GM23338 (cell line): ENCODE data around the gene ADAM15. TPM values are rescaled to one million over a fixed set of nuclear protein-coding genes. Genes with fewer than 3 reads are reported as not detected.

ENCODE experiments used
- ATAC-seq: fragments of 200-7000 bp; cut with Tn5 transposase; 3 replicates; pipeline ENCODE4 v1.9.1; 2020
- DNase-seq: peaks from one replicate; pipeline ENCODE4 v3.0.0-alpha.2; 2015; ENCODE audit warnings: low spot score
- H2AFZ ChIP-seq: fragments of 200-600 bp; sonication (generic); 2 replicates; pipeline ENCODE4 v1.8.0; 2016; ENCODE audit warnings: antibody characterized with exemption, mild to moderate bottlenecking, moderate library complexity
- H3F3A ChIP-seq: fragments of 200-600 bp; sonication (generic); replicated peaks from 2 replicates; pipeline ENCODE4 v1.8.0; 2017; ENCODE audit warnings: antibody characterized with exemption, mixed run types, low read depth
- H3K27ac ChIP-seq: fragments of 200-600 bp; sonication (generic); 2 replicates; pipeline ENCODE4 v1.6.1; 2016; ENCODE audit warnings: low read depth
- H3K27me3 ChIP-seq: fragments of 200-600 bp; sonication (generic); 2 replicates; pipeline ENCODE4 v1.8.0; 2016; ENCODE audit warnings: mild to moderate bottlenecking, mixed run types, moderate library complexity; ENCODE audit not compliant: insufficient read depth
- H3K36me3 ChIP-seq: fragments of 200-600 bp; sonication (generic); 2 replicates; pipeline ENCODE4 v1.8.0; 2016; ENCODE audit warnings: mild to moderate bottlenecking; ENCODE audit not compliant: insufficient read depth
- H3K4me1 ChIP-seq: fragments of 200-600 bp; sonication (generic); 2 replicates; pipeline ENCODE4 v1.8.0; 2016; ENCODE audit warnings: mild to moderate bottlenecking, moderate library complexity; ENCODE audit not compliant: insufficient read depth
- H3K4me2 ChIP-seq: fragments of 200-600 bp; sonication (generic); 2 replicates; pipeline ENCODE4 v1.7.1; 2017; ENCODE audit warnings: mixed run types
- H3K4me3 ChIP-seq: fragments of 200-600 bp; sonication (generic); 2 replicates; pipeline ENCODE4 v1.6.1; 2016; ENCODE audit warnings: mixed run types
- H3K79me2 ChIP-seq: fragments of 200-600 bp; sonication (generic); replicated peaks from 2 replicates; pipeline ENCODE4 v1.8.0; 2017; ENCODE audit warnings: mild to moderate bottlenecking; ENCODE audit not compliant: insufficient read depth
- H3K9me2 ChIP-seq: fragments of 200-600 bp; sonication (generic); 2 replicates; pipeline ENCODE4 v1.8.0; 2017; ENCODE audit not compliant: insufficient read depth
- H4K20me1 ChIP-seq: fragments of 200-600 bp; sonication (generic); replicated peaks from 2 replicates; pipeline ENCODE4 v1.8.0; 2017; ENCODE audit warnings: mild to moderate bottlenecking; ENCODE audit not compliant: insufficient read depth
- H3K27ac Mint-ChIP-seq: 2 replicates; pipeline ENCODE4 v1.8.0; 2020; ENCODE audit warnings: inconsistent platforms, mild to moderate bottlenecking, moderate library complexity, mixed read lengths
- H3K27me3 Mint-ChIP-seq: 3 replicates; pipeline ENCODE4 v1.8.0; 2022; ENCODE audit warnings: low read depth, mild to moderate bottlenecking, moderate library complexity, mixed read lengths, inconsistent platforms; ENCODE audit not compliant: insufficient read depth, poor library complexity
- H3K36me3 Mint-ChIP-seq: 3 replicates; pipeline ENCODE4 v1.8.0; 2021; ENCODE audit warnings: low read depth, mild to moderate bottlenecking, inconsistent platforms, moderate library complexity, mixed read lengths
- H3K4me1 Mint-ChIP-seq: 3 replicates; pipeline ENCODE4 v1.8.0; 2020; ENCODE audit warnings: mild to moderate bottlenecking, inconsistent platforms, mixed read lengths
- H3K4me3 Mint-ChIP-seq: 3 replicates; pipeline ENCODE4 v1.8.0; 2021; ENCODE audit warnings: moderate library complexity, mild to moderate bottlenecking, inconsistent platforms, mixed read lengths
- H3K9me3 Mint-ChIP-seq: 3 replicates; pipeline ENCODE4 v1.8.0; 2020; ENCODE audit warnings: moderate library complexity, mild to moderate bottlenecking, inconsistent platforms, mixed read lengths
- CREB1 ChIP-seq: fragments of 250-450 bp; sonication (Bioruptor Pico); IDR thresholded peaks from 2 replicates; pipeline ENCODE4 v1.5.0; 2020; ENCODE audit warnings: low read depth, mild to moderate bottlenecking, moderate library complexity
- EZH2 ChIP-seq: fragments of 200-600 bp; sonication (generic); IDR thresholded peaks from one replicate; pipeline ENCODE4 v1.8.0; 2017; ENCODE audit warnings: antibody characterized with exemption, mild to moderate bottlenecking, low read depth; ENCODE audit not compliant: unreplicated experiment
- JUNB ChIP-seq: IDR thresholded peaks from one replicate; pipeline ENCODE4 v1.6.1; 2016; ENCODE audit warnings: antibody characterized with exemption; ENCODE audit not compliant: unreplicated experiment
- POLR2AphosphoS5 ChIP-seq: IDR thresholded peaks from 2 replicates; pipeline ENCODE4 v1.6.1; 2016; ENCODE audit warnings: antibody characterized with exemption, low read depth
- STAT1 ChIP-seq: IDR thresholded peaks from one replicate; pipeline ENCODE4 v1.6.1; 2016; ENCODE audit warnings: antibody characterized with exemption; ENCODE audit not compliant: unreplicated experiment
- ZNF114 ChIP-seq: fragments of 250-450 bp; sonication (Bioruptor Pico); IDR thresholded peaks from 2 replicates; pipeline ENCODE4 v1.5.0; 2020; ENCODE audit warnings: mild to moderate bottlenecking, moderate library complexity
- ZNF331 ChIP-seq: fragments of 250-450 bp; sonication (Bioruptor Pico); IDR thresholded peaks from 2 replicates; pipeline ENCODE4 v1.5.0; 2020; ENCODE audit warnings: low read depth, mild to moderate bottlenecking, moderate library complexity
- polyA plus RNA-seq: library from polyadenylated mRNA; unstranded; fragments of >200 nt; fragmentation: Nextera tagmentation; extraction: Ambion mirVana; gene quantifications from 2 replicates; pipeline ENCODE4 v1.2.1, GENCODE V29; 2016
- total RNA-seq: library from RNA; depleted of rRNA; stranded (reverse); fragments of >200 nt; shearing (Covaris generic); gene quantifications from 2 replicates; pipeline ENCODE4 v1.2.3, GENCODE V29; 2014
- TF ChIP-seq, protein P1 (sequence below): IDR thresholded peaks from one replicate; pipeline ENCODE4 v1.6.1; 2018; ENCODE audit warnings: antibody characterized with exemption; ENCODE audit not compliant: unreplicated experiment
- TF ChIP-seq, protein P2 (sequence below), 2 experiments: fragments of 200-600 bp in 1 of 2; sonication (generic) in 1 of 2; conservative IDR thresholded peaks; 2 replicates each; pipeline versions ENCODE4 v1.5.1 to v1.6.1; 2016 to 2017; ENCODE audit warnings: antibody characterized with exemption in 2 of 2, low read depth in 2 of 2, mild to moderate bottlenecking in 2 of 2, moderate library complexity in 1 of 2
- TF ChIP-seq, protein P3 (sequence below): fragments of 250-450 bp; sonication (Bioruptor Pico); IDR thresholded peaks from 2 replicates; pipeline ENCODE4 v1.5.0; 2020; ENCODE audit warnings: mild to moderate bottlenecking, moderate library complexity

The ADAM15 gene
- total and polyA plus RNA-seq, 2 experiments from 2014 or later = 24.2 to 31.1 TPM

DNA sequence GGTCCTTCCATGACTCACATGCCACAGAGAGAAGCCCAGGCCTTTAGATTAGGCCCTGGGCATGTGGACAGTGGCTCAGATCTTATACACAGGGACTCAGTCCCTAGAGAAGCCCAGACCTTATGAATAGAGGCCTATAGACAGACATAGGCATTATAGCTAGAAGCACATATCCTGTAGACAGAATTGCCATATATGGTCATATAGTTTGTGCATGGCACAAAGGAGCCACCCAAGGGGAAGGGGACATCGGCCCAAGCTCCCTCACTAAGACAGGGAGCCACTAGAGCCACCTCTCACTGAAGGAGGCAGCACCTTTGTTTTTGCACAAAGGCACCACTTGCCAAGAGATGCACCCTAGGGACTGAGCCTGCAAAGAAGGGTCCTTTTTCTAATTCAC is 25.3 kb downstream of the ADAM15 start (continued):
- TF ChIP-seq, protein P1, sequence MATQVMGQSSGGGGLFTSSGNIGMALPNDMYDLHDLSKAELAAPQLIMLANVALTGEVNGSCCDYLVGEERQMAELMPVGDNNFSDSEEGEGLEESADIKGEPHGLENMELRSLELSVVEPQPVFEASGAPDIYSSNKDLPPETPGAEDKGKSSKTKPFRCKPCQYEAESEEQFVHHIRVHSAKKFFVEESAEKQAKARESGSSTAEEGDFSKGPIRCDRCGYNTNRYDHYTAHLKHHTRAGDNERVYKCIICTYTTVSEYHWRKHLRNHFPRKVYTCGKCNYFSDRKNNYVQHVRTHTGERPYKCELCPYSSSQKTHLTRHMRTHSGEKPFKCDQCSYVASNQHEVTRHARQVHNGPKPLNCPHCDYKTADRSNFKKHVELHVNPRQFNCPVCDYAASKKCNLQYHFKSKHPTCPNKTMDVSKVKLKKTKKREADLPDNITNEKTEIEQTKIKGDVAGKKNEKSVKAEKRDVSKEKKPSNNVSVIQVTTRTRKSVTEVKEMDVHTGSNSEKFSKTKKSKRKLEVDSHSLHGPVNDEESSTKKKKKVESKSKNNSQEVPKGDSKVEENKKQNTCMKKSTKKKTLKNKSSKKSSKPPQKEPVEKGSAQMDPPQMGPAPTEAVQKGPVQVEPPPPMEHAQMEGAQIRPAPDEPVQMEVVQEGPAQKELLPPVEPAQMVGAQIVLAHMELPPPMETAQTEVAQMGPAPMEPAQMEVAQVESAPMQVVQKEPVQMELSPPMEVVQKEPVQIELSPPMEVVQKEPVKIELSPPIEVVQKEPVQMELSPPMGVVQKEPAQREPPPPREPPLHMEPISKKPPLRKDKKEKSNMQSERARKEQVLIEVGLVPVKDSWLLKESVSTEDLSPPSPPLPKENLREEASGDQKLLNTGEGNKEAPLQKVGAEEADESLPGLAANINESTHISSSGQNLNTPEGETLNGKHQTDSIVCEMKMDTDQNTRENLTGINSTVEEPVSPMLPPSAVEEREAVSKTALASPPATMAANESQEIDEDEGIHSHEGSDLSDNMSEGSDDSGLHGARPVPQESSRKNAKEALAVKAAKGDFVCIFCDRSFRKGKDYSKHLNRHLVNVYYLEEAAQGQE = no peak
- TF ChIP-seq EZH2 (no peak), JUNB (no peak)
- TF ChIP-seq, protein P2, sequence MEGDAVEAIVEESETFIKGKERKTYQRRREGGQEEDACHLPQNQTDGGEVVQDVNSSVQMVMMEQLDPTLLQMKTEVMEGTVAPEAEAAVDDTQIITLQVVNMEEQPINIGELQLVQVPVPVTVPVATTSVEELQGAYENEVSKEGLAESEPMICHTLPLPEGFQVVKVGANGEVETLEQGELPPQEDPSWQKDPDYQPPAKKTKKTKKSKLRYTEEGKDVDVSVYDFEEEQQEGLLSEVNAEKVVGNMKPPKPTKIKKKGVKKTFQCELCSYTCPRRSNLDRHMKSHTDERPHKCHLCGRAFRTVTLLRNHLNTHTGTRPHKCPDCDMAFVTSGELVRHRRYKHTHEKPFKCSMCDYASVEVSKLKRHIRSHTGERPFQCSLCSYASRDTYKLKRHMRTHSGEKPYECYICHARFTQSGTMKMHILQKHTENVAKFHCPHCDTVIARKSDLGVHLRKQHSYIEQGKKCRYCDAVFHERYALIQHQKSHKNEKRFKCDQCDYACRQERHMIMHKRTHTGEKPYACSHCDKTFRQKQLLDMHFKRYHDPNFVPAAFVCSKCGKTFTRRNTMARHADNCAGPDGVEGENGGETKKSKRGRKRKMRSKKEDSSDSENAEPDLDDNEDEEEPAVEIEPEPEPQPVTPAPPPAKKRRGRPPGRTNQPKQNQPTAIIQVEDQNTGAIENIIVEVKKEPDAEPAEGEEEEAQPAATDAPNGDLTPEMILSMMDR (conservative IDR thresholded peaks at IDR 0.05; ENCODE audit: low read depth in 2 of 2) = no peak

DNA sequence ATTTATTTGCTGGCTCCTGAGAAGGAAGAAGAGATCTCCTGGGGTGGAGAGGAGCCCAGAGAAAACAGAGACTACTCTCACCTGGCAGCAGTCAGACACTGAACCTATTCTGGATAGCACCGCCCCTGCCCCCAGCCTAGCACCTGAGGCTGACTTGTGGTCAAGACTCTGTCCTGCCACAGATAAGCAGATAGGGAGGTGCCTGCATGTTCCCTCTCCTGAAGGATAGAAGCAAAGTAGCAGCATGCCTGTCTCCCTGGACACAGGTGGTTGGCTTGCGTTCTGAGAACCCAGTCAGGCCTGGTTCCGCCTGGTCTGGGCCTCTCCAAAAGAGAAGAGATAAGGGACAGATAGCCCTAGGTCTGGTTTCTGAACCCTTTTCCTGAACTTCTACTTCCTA is 26.2 kb downstream of the ADAM15 start:
- no peak overlapping the region for H3K27ac Mint-ChIP-seq
- H3K4me1 Mint-ChIP-seq = peaks cover 30% of the 10 kb centered on the region
- Histone ChIP-seq H3K27ac (no peak overlapping the region), H3K36me3 (no peaks in the 10 kb centered on the region), H3K4me3 (no peak overlapping the region), H2AFZ (no peak overlapping the region), H3F3A (peaks cover 9% of the 10 kb centered on the region), H3K4me1 (peaks cover 25% of the 10 kb centered on the region), H3K27me3 (peaks cover 79% of the 10 kb centered on the region), H3K79me2 (no peaks in the 10 kb centered on the region), H3K9me2 (no peaks in the 10 kb centered on the region), H4K20me1 (peaks cover 6% of the 10 kb centered on the region; the same call in 1 of the 2 replicates), H3K4me2 (no peak overlapping the region)
- H3K36me3 Mint-ChIP-seq = no peaks in the 10 kb centered on the region; the same call in 2 of the 3 replicates
- peaks cover 61% of the 10 kb centered on the region for H3K27me3 Mint-ChIP-seq
- H3K9me3 Mint-ChIP-seq = no peaks in the 10 kb centered on the region
- ATAC-seq = no peak
- H3K4me3 Mint-ChIP-seq = peak overlapping the region; percentile 6; the same call in 2 of the 3 replicates
- no peak for DNase-seq
- TF ChIP-seq, protein P3, sequence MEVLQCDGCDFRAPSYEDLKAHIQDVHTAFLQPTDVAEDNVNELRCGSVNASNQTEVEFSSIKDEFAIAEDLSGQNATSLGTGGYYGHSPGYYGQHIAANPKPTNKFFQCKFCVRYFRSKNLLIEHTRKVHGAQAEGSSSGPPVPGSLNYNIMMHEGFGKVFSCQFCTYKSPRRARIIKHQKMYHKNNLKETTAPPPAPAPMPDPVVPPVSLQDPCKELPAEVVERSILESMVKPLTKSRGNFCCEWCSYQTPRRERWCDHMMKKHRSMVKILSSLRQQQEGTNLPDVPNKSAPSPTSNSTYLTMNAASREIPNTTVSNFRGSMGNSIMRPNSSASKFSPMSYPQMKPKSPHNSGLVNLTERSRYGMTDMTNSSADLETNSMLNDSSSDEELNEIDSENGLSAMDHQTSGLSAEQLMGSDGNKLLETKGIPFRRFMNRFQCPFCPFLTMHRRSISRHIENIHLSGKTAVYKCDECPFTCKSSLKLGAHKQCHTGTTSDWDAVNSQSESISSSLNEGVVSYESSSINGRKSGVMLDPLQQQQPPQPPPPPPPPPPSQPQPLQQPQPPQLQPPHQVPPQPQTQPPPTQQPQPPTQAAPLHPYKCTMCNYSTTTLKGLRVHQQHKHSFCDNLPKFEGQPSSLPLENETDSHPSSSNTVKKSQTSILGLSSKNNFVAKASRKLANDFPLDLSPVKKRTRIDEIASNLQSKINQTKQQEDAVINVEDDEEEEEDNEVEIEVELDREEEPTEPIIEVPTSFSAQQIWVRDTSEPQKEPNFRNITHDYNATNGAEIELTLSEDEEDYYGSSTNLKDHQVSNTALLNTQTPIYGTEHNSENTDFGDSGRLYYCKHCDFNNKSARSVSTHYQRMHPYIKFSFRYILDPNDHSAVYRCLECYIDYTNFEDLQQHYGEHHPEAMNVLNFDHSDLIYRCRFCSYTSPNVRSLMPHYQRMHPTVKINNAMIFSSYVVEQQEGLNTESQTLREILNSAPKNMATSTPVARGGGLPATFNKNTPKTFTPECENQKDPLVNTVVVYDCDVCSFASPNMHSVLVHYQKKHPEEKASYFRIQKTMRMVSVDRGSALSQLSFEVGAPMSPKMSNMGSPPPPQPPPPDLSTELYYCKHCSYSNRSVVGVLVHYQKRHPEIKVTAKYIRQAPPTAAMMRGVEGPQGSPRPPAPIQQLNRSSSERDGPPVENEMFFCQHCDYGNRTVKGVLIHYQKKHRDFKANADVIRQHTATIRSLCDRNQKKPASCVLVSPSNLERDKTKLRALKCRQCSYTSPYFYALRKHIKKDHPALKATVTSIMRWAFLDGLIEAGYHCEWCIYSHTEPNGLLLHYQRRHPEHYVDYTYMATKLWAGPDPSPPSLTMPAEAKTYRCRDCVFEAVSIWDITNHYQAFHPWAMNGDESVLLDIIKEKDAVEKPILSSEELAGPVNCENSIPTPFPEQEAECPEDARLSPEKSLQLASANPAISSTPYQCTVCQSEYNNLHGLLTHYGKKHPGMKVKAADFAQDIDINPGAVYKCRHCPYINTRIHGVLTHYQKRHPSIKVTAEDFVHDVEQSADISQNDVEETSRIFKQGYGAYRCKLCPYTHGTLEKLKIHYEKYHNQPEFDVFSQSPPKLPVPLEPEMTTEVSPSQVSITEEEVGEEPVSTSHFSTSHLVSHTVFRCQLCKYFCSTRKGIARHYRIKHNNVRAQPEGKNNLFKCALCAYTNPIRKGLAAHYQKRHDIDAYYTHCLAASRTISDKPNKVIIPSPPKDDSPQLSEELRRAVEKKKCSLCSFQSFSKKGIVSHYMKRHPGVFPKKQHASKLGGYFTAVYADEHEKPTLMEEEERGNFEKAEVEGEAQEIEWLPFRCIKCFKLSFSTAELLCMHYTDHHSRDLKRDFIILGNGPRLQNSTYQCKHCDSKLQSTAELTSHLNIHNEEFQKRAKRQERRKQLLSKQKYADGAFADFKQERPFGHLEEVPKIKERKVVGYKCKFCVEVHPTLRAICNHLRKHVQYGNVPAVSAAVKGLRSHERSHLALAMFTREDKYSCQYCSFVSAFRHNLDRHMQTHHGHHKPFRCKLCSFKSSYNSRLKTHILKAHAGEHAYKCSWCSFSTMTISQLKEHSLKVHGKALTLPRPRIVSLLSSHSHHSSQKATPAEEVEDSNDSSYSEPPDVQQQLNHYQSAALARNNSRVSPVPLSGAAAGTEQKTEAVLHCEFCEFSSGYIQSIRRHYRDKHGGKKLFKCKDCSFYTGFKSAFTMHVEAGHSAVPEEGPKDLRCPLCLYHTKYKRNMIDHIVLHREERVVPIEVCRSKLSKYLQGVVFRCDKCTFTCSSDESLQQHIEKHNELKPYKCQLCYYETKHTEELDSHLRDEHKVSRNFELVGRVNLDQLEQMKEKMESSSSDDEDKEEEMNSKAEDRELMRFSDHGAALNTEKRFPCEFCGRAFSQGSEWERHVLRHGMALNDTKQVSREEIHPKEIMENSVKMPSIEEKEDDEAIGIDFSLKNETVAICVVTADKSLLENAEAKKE (CRISPR knock-in tag) = no peak
- TF ChIP-seq STAT1 (no peak), CREB1 (CRISPR knock-in tag) (no peak), ZNF331 (CRISPR knock-in tag) (no peak), JUNB (no peak), ZNF114 (CRISPR knock-in tag) (no peak), POLR2AphosphoS5 (no peak)
- TF ChIP-seq, protein P1 = no peak
